HEK293 (cell line): ENCODE results near the gene FRAS1.

Experiments used
- CTCF ChIA-PET: fragments of 350-600 bp; formaldehyde crosslinking; extraction: SDS; loops from one replicate; lab custom pipeline; 2021; ENCODE audit warnings: antibody characterized with exemption; lab: Yijun Ruan, JAX
- POLR2A ChIA-PET: fragments of 300-600 bp; formaldehyde crosslinking; extraction: SDS; loops from one replicate; lab custom pipeline; 2020; ENCODE audit warnings: antibody characterized with exemption, inconsistent platforms; lab: Yijun Ruan, JAX
- H3K27ac ChIP-seq: fragments of 200-500 bp; sonication (Bioruptor generic); 2 replicates; pipeline ENCODE4 v1.5.1; 2014; ENCODE audit warnings: low read depth, low read length, control low read depth, inconsistent platforms; ENCODE audit errors: extremely low read depth
- H3K36me3 ChIP-seq, 2 experiments: fragments of 200-500 bp in 1 of 2; sonication (Bioruptor generic) in 1 of 2; 1 replicate in 1 of 2; 2 replicates in 1 of 2; pipeline ENCODE4 v1.5.1; 2014 to 2017; ENCODE audit warnings: inconsistent platforms in 2 of 2, low read length in 2 of 2; ENCODE audit not compliant: control insufficient read depth in 2 of 2, insufficient read depth in 1 of 2
- H3K4me1 ChIP-seq: fragments of 200-500 bp; sonication (Bioruptor generic); 2 replicates; pipeline ENCODE4 v1.5.1; 2014; ENCODE audit warnings: mild to moderate bottlenecking, low read length, inconsistent platforms; ENCODE audit not compliant: control insufficient read depth, insufficient read depth
- H3K4me3 ChIP-seq: 2 replicates; pipeline ENCODE4 v1.5.1; 2011; ENCODE audit warnings: low read depth, mild to moderate bottlenecking, control low read depth, low read length, moderate library complexity
- H3K9me3 ChIP-seq: fragments of 200-500 bp; sonication (Bioruptor generic); 2 replicates; pipeline ENCODE4 v1.5.1; 2014; ENCODE audit warnings: low read depth, low read length, inconsistent platforms; ENCODE audit not compliant: control insufficient read depth, insufficient read depth
- GFI1B ChIP-seq: fragments of 450-650 bp; formaldehyde crosslinking; IDR thresholded peaks from 2 replicates; pipeline ENCODE4 v1.5.1; 2016; ENCODE audit warnings: missing biosample characterization, missing genetic modification characterization
- KLF9 ChIP-seq: fragments of 450-650 bp; formaldehyde crosslinking; IDR thresholded peaks from 2 replicates; pipeline ENCODE4 v1.5.1; 2016; ENCODE audit warnings: missing biosample characterization, missing genetic modification characterization, low read depth
- SP3 ChIP-seq: fragments of 450-650 bp; formaldehyde crosslinking; IDR thresholded peaks from 2 replicates; pipeline ENCODE4 v1.5.1; 2016; ENCODE audit warnings: missing biosample characterization, missing genetic modification characterization
- TCF7L2 ChIP-seq: IDR thresholded peaks from 2 replicates; pipeline ENCODE4 v1.6.1; 2011; ENCODE audit warnings: low read depth, mild to moderate bottlenecking, inconsistent platforms, low read length, moderate library complexity, borderline replicate concordance
- ZBTB7A ChIP-seq: fragments of 450-650 bp; formaldehyde crosslinking; IDR thresholded peaks from 2 replicates; pipeline ENCODE4 v1.5.1; 2016; ENCODE audit warnings: low read depth, missing biosample characterization, missing genetic modification characterization
- ZEB2 ChIP-seq: fragments of 450-650 bp; formaldehyde crosslinking; IDR thresholded peaks from 2 replicates; pipeline ENCODE4 v1.5.1; 2016; ENCODE audit warnings: missing biosample characterization, missing genetic modification characterization
- ZNF121 ChIP-seq: fragments of 450-650 bp; formaldehyde crosslinking; IDR thresholded peaks from 2 replicates; pipeline ENCODE4 v1.5.1; 2016; ENCODE audit warnings: missing biosample characterization, missing genetic modification characterization
- ZNF133 ChIP-seq: fragments of 450-650 bp; formaldehyde crosslinking; IDR thresholded peaks from 2 replicates; pipeline ENCODE4 v1.5.1; 2016; ENCODE audit warnings: missing biosample characterization, missing genetic modification characterization
- ZNF175 ChIP-seq: fragments of 450-650 bp; formaldehyde crosslinking; IDR thresholded peaks from 2 replicates; pipeline ENCODE4 v1.5.1; 2016; ENCODE audit warnings: missing biosample characterization, missing genetic modification characterization
- ZNF18 ChIP-seq: fragments of 450-650 bp; formaldehyde crosslinking; IDR thresholded peaks from 2 replicates; pipeline ENCODE4 v1.5.1; 2016; ENCODE audit warnings: missing biosample characterization, missing genetic modification characterization
- ZNF211 ChIP-seq: fragments of 450-650 bp; formaldehyde crosslinking; IDR thresholded peaks from 2 replicates; pipeline ENCODE4 v1.5.1; 2016; ENCODE audit warnings: low read depth, missing biosample characterization, missing genetic modification characterization
- ZNF302 ChIP-seq: fragments of 450-650 bp; formaldehyde crosslinking; IDR thresholded peaks from 2 replicates; pipeline ENCODE4 v1.5.1; 2016; ENCODE audit warnings: missing biosample characterization, missing genetic modification characterization, low read depth
- ZNF341 ChIP-seq: fragments of 450-650 bp; formaldehyde crosslinking; IDR thresholded peaks from 2 replicates; pipeline ENCODE4; 2016; ENCODE audit warnings: low read depth, missing biosample characterization, missing genetic modification characterization
- ZNF391 ChIP-seq: fragments of 450-650 bp; formaldehyde crosslinking; IDR thresholded peaks from 2 replicates; pipeline ENCODE4 v1.5.1; 2016; ENCODE audit warnings: low read depth, missing biosample characterization, missing genetic modification characterization, borderline replicate concordance
- ZNF549 ChIP-seq: fragments of 450-650 bp; IDR thresholded peaks from 2 replicates; pipeline ENCODE4 v1.5.1; 2018; ENCODE audit warnings: missing biosample characterization, missing genetic modification characterization, mild to moderate bottlenecking, inconsistent platforms, moderate library complexity
- ZNF561 ChIP-seq: fragments of 450-650 bp; IDR thresholded peaks from 2 replicates; pipeline ENCODE4 v1.5.1; 2018; ENCODE audit warnings: missing biosample characterization, missing genetic modification characterization, borderline replicate concordance
- ZNF610 ChIP-seq: fragments of 450-650 bp; formaldehyde crosslinking; IDR thresholded peaks from 2 replicates; pipeline ENCODE4 v1.5.1; 2016; ENCODE audit warnings: missing biosample characterization, missing genetic modification characterization, borderline replicate concordance
- ZNF623 ChIP-seq: fragments of 450-650 bp; formaldehyde crosslinking; IDR thresholded peaks from 2 replicates; pipeline ENCODE4 v1.5.1; 2016; ENCODE audit warnings: missing biosample characterization, missing genetic modification characterization
- ZNF777 ChIP-seq: fragments of 450-650 bp; formaldehyde crosslinking; IDR thresholded peaks from 2 replicates; pipeline ENCODE4 v1.5.1; 2017; ENCODE audit warnings: missing biosample characterization, missing genetic modification characterization, borderline replicate concordance
- ZNF785 ChIP-seq: fragments of 450-650 bp; formaldehyde crosslinking; IDR thresholded peaks from 2 replicates; pipeline ENCODE4 v1.5.1; 2016; ENCODE audit warnings: missing biosample characterization, missing genetic modification characterization
- TF ChIP-seq, protein P1 (sequence below): fragments of 450-650 bp; IDR thresholded peaks from 2 replicates; pipeline ENCODE4 v1.5.1; 2018; ENCODE audit warnings: missing biosample characterization, missing genetic modification characterization
- TF ChIP-seq, protein P2 (sequence below): fragments of 450-650 bp; formaldehyde crosslinking; IDR thresholded peaks from 2 replicates; pipeline ENCODE4 v1.5.1; 2016; ENCODE audit warnings: missing biosample characterization, missing genetic modification characterization
- TF ChIP-seq, protein P3 (sequence below): fragments of 450-650 bp; formaldehyde crosslinking; IDR thresholded peaks from 2 replicates; pipeline ENCODE4 v1.5.1; 2017; ENCODE audit warnings: missing biosample characterization, missing genetic modification characterization

Gene FRAS1

GRCh38 chr4:78525559-78525958 is 468.4 kb downstream of the FRAS1 start (continued):
- TF ChIP-seq, protein P1, sequence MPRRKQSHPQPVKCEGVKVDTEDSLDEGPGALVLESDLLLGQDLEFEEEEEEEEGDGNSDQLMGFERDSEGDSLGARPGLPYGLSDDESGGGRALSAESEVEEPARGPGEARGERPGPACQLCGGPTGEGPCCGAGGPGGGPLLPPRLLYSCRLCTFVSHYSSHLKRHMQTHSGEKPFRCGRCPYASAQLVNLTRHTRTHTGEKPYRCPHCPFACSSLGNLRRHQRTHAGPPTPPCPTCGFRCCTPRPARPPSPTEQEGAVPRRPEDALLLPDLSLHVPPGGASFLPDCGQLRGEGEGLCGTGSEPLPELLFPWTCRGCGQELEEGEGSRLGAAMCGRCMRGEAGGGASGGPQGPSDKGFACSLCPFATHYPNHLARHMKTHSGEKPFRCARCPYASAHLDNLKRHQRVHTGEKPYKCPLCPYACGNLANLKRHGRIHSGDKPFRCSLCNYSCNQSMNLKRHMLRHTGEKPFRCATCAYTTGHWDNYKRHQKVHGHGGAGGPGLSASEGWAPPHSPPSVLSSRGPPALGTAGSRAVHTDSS, result no peak
- TF ChIP-seq KLF9 (tag by site-specific recombination), result no peak
- TF ChIP-seq ZNF175 (tag by site-specific recombination), result no peak
- no peak for TF ChIP-seq GFI1B (tag by site-specific recombination)
- no peak for TF ChIP-seq TCF7L2
- TF ChIP-seq ZNF785 (tag by site-specific recombination), result no peak

DNA sequence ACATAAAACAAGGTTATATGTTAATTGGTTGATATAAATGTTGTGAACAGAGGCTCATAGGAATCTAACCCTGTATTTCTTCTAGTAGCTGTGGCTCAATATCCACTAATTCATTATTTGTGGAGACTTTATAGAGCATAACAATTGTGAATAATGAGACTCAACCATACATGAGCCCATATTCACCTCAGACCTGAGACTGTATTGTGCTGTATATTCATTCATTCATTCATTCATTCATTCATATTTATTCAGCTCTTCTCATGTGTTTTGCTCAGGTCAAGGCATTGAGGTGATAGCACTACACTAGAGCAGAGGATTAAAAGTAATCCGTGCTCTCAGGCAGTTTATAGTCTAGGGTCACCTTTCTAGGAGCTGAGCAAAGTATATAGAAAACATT is 470.0 kb downstream of the FRAS1 start:
- Histone ChIP-seq H3K4me1 (no peaks in the 10 kb centered on the region), H3K36me3 (peaks cover 0 to 11% of the 10 kb centered on the region in 2 experiments; a peak in 1 of 3 replicates), H3K9me3 (no peaks in the 10 kb centered on the region), H3K27ac (no peak overlapping the region), H3K4me3 (no peak overlapping the region)
- ChIA-PET POLR2A (no interaction called here), CTCF (interaction anchor here (0.5 to 0.7 kb wide), 3 partner anchors 411 to 470 kb away, joined by 3 to 5 read pairs (median 3); partner anchors contain the start of gene FRAS1)
- TF ChIP-seq ZNF133 (tag by site-specific recombination) (no peak), ZNF561 (tag by site-specific recombination) (no peak), ZNF777 (tag by site-specific recombination) (no peak), ZNF549 (no peak), SP3 (tag by site-specific recombination) (no peak), ZNF341 (tag by site-specific recombination) (no peak), ZBTB7A (tag by site-specific recombination) (no peak), ZNF211 (tag by site-specific recombination) (no peak), ZNF302 (tag by site-specific recombination) (no peak), ZNF623 (tag by site-specific recombination) (no peak), ZNF391 (tag by site-specific recombination) (no peak), ZNF18 (tag by site-specific recombination) (no peak), ZEB2 (tag by site-specific recombination) (no peak), ZNF121 (no peak), ZNF610 (no peak)
- TF ChIP-seq, protein P2, sequence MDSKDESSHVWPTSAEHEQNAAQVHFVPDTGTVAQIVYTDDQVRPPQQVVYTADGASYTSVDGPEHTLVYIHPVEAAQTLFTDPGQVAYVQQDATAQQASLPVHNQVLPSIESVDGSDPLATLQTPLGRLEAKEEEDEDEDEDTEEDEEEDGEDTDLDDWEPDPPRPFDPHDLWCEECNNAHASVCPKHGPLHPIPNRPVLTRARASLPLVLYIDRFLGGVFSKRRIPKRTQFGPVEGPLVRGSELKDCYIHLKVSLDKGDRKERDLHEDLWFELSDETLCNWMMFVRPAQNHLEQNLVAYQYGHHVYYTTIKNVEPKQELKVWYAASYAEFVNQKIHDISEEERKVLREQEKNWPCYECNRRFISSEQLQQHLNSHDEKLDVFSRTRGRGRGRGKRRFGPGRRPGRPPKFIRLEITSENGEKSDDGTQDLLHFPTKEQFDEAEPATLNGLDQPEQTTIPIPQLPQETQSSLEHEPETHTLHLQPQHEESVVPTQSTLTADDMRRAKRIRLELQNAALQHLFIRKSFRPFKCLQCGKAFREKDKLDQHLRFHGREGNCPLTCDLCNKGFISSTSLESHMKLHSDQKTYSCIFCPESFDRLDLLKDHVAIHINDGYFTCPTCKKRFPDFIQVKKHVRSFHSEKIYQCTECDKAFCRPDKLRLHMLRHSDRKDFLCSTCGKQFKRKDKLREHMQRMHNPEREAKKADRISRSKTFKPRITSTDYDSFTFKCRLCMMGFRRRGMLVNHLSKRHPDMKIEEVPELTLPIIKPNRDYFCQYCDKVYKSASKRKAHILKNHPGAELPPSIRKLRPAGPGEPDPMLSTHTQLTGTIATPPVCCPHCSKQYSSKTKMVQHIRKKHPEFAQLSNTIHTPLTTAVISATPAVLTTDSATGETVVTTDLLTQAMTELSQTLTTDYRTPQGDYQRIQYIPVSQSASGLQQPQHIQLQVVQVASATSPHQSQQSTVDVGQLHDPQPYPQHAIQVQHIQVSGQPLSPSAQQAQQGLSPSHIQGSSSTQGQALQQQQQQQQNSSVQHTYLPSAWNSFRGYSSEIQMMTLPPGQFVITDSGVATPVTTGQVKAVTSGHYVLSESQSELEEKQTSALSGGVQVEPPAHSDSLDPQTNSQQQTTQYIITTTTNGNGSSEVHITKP, result no peak
- TF ChIP-seq, protein P3, sequence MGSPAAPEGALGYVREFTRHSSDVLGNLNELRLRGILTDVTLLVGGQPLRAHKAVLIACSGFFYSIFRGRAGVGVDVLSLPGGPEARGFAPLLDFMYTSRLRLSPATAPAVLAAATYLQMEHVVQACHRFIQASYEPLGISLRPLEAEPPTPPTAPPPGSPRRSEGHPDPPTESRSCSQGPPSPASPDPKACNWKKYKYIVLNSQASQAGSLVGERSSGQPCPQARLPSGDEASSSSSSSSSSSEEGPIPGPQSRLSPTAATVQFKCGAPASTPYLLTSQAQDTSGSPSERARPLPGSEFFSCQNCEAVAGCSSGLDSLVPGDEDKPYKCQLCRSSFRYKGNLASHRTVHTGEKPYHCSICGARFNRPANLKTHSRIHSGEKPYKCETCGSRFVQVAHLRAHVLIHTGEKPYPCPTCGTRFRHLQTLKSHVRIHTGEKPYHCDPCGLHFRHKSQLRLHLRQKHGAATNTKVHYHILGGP, result no peak
